Neural cell (in vitro differentiated cells): ENCODE results near the gene MRPL32. TPM values are rescaled to one million over a fixed set of nuclear protein-coding genes. Genes with fewer than 3 reads are reported as not detected.

Source experiments
- H2AFZ ChIP-seq: fragments of 200-600, 300-800 bp; sonication (generic), shearing (Covaris generic); 2 replicates; pipeline ENCODE4 v1.6.0; 2014; ENCODE audit warnings: low read depth, mild to moderate bottlenecking, antibody characterized with exemption, low read length, moderate library complexity
- H3F3A ChIP-seq: fragments of 200-600 bp; shearing (Covaris generic); 2 replicates; pipeline ENCODE4 v1.6.1; 2016; ENCODE audit warnings: mild to moderate bottlenecking, moderate library complexity, mixed read lengths, antibody characterized with exemption, low read length; ENCODE audit not compliant: insufficient read depth, poor library complexity, severe bottlenecking
- H3K27ac ChIP-seq: fragments of 200-600, 300-800 bp; sonication (generic), shearing (Covaris generic); 2 replicates; pipeline ENCODE4 v1.5.1; 2014; ENCODE audit warnings: mild to moderate bottlenecking, low read length, moderate library complexity
- H3K27me3 ChIP-seq: fragments of 300-800, 200-600 bp; sonication (generic), shearing (Covaris generic); 2 replicates; pipeline ENCODE4 v1.6.0; 2014; ENCODE audit warnings: mild to moderate bottlenecking, low read depth, low read length, moderate library complexity; ENCODE audit not compliant: insufficient read depth
- H3K36me3 ChIP-seq: fragments of 300-800, 200-600 bp; sonication (generic), shearing (Covaris generic); 2 replicates; pipeline ENCODE4 v1.5.1; 2014; ENCODE audit warnings: mild to moderate bottlenecking, antibody characterized with exemption, low read length, moderate library complexity; ENCODE audit not compliant: insufficient read depth
- H3K4me2 ChIP-seq: fragments of 300-800, 200-600 bp; sonication (generic), shearing (Covaris generic); 2 replicates; pipeline ENCODE4 v1.6.0; 2014; ENCODE audit warnings: mild to moderate bottlenecking, low read length
- H3K4me3 ChIP-seq: fragments of 300-800, 200-600 bp; sonication (generic), shearing (Covaris generic); 2 replicates; pipeline ENCODE4 v1.5.1; 2014; ENCODE audit warnings: mild to moderate bottlenecking, low read length, moderate library complexity
- H3K79me2 ChIP-seq: fragments of 200-600 bp; shearing (Covaris generic); replicated peaks from 2 replicates; pipeline ENCODE4 v1.6.0; 2014; ENCODE audit warnings: mild to moderate bottlenecking, low read length, moderate library complexity; ENCODE audit not compliant: insufficient read depth
- H3K9ac ChIP-seq: fragments of 300-800, 200-600 bp; sonication (generic), shearing (Covaris generic); 2 replicates; pipeline ENCODE4 v1.6.1; 2016; ENCODE audit warnings: mild to moderate bottlenecking, low read length, mixed read lengths
- H3K9me2 ChIP-seq: fragments of 200-600 bp; shearing (Covaris generic); 2 replicates; pipeline ENCODE4 v1.6.1; 2016; ENCODE audit warnings: mild to moderate bottlenecking, low read length, mixed read lengths; ENCODE audit not compliant: insufficient read depth
- H3K9me3 ChIP-seq: fragments of 200-600, 300-800 bp; sonication (generic), shearing (Covaris generic); 2 replicates; pipeline ENCODE4 v1.6.1; 2016; ENCODE audit warnings: mild to moderate bottlenecking, mixed run types, low read length, moderate library complexity, mixed read lengths
- H4K20me1 ChIP-seq: fragments of 200-600 bp; shearing (Covaris generic); 2 replicates; pipeline ENCODE4 v1.6.1; 2016; ENCODE audit warnings: mild to moderate bottlenecking, mixed run types; ENCODE audit not compliant: insufficient read depth
- EP300 ChIP-seq: fragments of 450-650 bp; conservative IDR thresholded peaks from 2 replicates; pipeline ENCODE4 v1.6.1; 2014; ENCODE audit warnings: antibody characterized with exemption, mild to moderate bottlenecking, moderate library complexity; ENCODE audit not compliant: poor library complexity, severe bottlenecking
- EZH2 ChIP-seq: fragments of 200-600, 300-800 bp; shearing (Covaris generic), sonication (generic); IDR thresholded peaks from 2 replicates; pipeline ENCODE4 v1.6.1; 2014; ENCODE audit warnings: antibody characterized with exemption, low read length, borderline replicate concordance, mild to moderate bottlenecking; ENCODE audit not compliant: insufficient read depth, poor library complexity, severe bottlenecking
- MXI1 ChIP-seq: fragments of 450-650 bp; conservative IDR thresholded peaks from 2 replicates; pipeline ENCODE4 v1.6.1; 2014; ENCODE audit warnings: antibody characterized with exemption, mild to moderate bottlenecking; ENCODE audit not compliant: poor library complexity, severe bottlenecking
- POLR2AphosphoS5 ChIP-seq: IDR thresholded peaks from 2 replicates; pipeline ENCODE4 v1.6.1; 2012
- RAD21 ChIP-seq: fragments of 450-650 bp; conservative IDR thresholded peaks from 2 replicates; pipeline ENCODE4 v1.6.1; 2014; ENCODE audit warnings: antibody characterized with exemption, mild to moderate bottlenecking, moderate library complexity
- SMC3 ChIP-seq: fragments of 450-650 bp; conservative IDR thresholded peaks from 2 replicates; pipeline ENCODE4 v1.6.1; 2014; ENCODE audit warnings: antibody characterized with exemption, mild to moderate bottlenecking, moderate library complexity; ENCODE audit not compliant: poor library complexity
- TAF1 ChIP-seq: IDR thresholded peaks from 2 replicates; pipeline ENCODE4 v1.6.1; 2012; ENCODE audit warnings: low read depth
- polyA plus RNA-seq: library from polyadenylated mRNA; depleted of rRNA; stranded (reverse); fragments of >200 nt; gene quantifications from 2 replicates; pipeline ENCODE4 v1.2.3, GENCODE V29; 2014
- TF ChIP-seq, protein P1 (sequence below): IDR thresholded peaks from 2 replicates; pipeline ENCODE4 v1.6.1; 2012; ENCODE audit warnings: borderline replicate concordance
- TF ChIP-seq, protein P2 (sequence below): fragments of 450-650 bp; IDR thresholded peaks from 2 replicates; pipeline ENCODE4 v1.5.1; 2014; ENCODE audit warnings: antibody characterized with exemption, mild to moderate bottlenecking, moderate library complexity; ENCODE audit not compliant: poor library complexity, severe bottlenecking

The MRPL32 gene
- polyA plus RNA-seq, 1 donor from 2014 or later = 193 TPM

GRCh38 chr7:42893346-42894240 is 38.6 kb upstream of the MRPL32 start:
- Histone ChIP-seq H4K20me1 (no peaks in the 10 kb centered on the region), H3K9me2 (no peaks in the 10 kb centered on the region), H3K9ac (no peak overlapping the region), H3K79me2 (no peaks in the 10 kb centered on the region), H3K4me3 (no peak overlapping the region), H3F3A (no peaks in the 10 kb centered on the region), H3K27me3 (peaks cover 5% of the 10 kb centered on the region), H3K36me3 (no peaks in the 10 kb centered on the region), H3K4me2 (no peak overlapping the region), H3K9me3 (no peaks in the 10 kb centered on the region), H2AFZ (no peak overlapping the region), H3K27ac (no peak overlapping the region)
- TF ChIP-seq EZH2 (no peak), EP300 (no peak), SMC3 (no peak), MXI1 (no peak), TAF1 (no peak), POLR2AphosphoS5 (no peak), RAD21 (no peak)
- TF ChIP-seq, protein P1, sequence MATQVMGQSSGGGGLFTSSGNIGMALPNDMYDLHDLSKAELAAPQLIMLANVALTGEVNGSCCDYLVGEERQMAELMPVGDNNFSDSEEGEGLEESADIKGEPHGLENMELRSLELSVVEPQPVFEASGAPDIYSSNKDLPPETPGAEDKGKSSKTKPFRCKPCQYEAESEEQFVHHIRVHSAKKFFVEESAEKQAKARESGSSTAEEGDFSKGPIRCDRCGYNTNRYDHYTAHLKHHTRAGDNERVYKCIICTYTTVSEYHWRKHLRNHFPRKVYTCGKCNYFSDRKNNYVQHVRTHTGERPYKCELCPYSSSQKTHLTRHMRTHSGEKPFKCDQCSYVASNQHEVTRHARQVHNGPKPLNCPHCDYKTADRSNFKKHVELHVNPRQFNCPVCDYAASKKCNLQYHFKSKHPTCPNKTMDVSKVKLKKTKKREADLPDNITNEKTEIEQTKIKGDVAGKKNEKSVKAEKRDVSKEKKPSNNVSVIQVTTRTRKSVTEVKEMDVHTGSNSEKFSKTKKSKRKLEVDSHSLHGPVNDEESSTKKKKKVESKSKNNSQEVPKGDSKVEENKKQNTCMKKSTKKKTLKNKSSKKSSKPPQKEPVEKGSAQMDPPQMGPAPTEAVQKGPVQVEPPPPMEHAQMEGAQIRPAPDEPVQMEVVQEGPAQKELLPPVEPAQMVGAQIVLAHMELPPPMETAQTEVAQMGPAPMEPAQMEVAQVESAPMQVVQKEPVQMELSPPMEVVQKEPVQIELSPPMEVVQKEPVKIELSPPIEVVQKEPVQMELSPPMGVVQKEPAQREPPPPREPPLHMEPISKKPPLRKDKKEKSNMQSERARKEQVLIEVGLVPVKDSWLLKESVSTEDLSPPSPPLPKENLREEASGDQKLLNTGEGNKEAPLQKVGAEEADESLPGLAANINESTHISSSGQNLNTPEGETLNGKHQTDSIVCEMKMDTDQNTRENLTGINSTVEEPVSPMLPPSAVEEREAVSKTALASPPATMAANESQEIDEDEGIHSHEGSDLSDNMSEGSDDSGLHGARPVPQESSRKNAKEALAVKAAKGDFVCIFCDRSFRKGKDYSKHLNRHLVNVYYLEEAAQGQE = no peak
- TF ChIP-seq, protein P2, sequence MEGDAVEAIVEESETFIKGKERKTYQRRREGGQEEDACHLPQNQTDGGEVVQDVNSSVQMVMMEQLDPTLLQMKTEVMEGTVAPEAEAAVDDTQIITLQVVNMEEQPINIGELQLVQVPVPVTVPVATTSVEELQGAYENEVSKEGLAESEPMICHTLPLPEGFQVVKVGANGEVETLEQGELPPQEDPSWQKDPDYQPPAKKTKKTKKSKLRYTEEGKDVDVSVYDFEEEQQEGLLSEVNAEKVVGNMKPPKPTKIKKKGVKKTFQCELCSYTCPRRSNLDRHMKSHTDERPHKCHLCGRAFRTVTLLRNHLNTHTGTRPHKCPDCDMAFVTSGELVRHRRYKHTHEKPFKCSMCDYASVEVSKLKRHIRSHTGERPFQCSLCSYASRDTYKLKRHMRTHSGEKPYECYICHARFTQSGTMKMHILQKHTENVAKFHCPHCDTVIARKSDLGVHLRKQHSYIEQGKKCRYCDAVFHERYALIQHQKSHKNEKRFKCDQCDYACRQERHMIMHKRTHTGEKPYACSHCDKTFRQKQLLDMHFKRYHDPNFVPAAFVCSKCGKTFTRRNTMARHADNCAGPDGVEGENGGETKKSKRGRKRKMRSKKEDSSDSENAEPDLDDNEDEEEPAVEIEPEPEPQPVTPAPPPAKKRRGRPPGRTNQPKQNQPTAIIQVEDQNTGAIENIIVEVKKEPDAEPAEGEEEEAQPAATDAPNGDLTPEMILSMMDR = no peak

GRCh38 chr7:42900842-42901241 is 31.3 kb upstream of the MRPL32 start:
- no peaks in the 10 kb centered on the region for H4K20me1 ChIP-seq
- no peaks in the 10 kb centered on the region for H3K9me3 ChIP-seq
- H3F3A ChIP-seq = no peaks in the 10 kb centered on the region
- H3K4me3 ChIP-seq = no peak overlapping the region
- no peak overlapping the region for H3K27ac ChIP-seq
- no peak overlapping the region for H3K9ac ChIP-seq
- no peak overlapping the region for H3K4me2 ChIP-seq
- H3K36me3 ChIP-seq = no peaks in the 10 kb centered on the region
- no peaks in the 10 kb centered on the region for H3K79me2 ChIP-seq
- TF ChIP-seq EZH2 = no peak
- TF ChIP-seq RAD21 = no peak
- no peak for TF ChIP-seq POLR2AphosphoS5
- TF ChIP-seq, protein P2 = no peak
- TF ChIP-seq, protein P1 = no peak
- no peak for TF ChIP-seq MXI1
- no peak for TF ChIP-seq EP300
- TF ChIP-seq TAF1 = no peak
- no peak for TF ChIP-seq SMC3
- no peaks in the 10 kb centered on the region for H3K27me3 ChIP-seq
- no peaks in the 10 kb centered on the region for H3K9me2 ChIP-seq
- H2AFZ ChIP-seq = no peak overlapping the region
